Smooth muscle cell (in vitro differentiated cells): ENCODE results near the gene NSG1. TPM values are rescaled to one million over a fixed set of nuclear protein-coding genes. Genes with fewer than 3 reads are reported as not detected.

ENCODE experiments used
- DNase-seq: peaks from one replicate; lab custom pipeline; 2025; ENCODE audit not compliant: unreplicated experiment; lab: John Stamatoyannopoulos, UW
- H2AFZ ChIP-seq: fragments of 200-600 bp; sonication (generic); 2 replicates; pipeline ENCODE4 v1.6.0; 2016; ENCODE audit warnings: antibody characterized with exemption, low read depth, mild to moderate bottlenecking
- H3F3A ChIP-seq: fragments of 200-600 bp; sonication (generic); 2 replicates; pipeline ENCODE4 v1.6.0; 2017; ENCODE audit warnings: antibody characterized with exemption, low read depth
- H3K27ac ChIP-seq: fragments of 200-600 bp; sonication (generic); 2 replicates; pipeline ENCODE4 v1.5.1; 2016; ENCODE audit warnings: low read depth, mild to moderate bottlenecking
- H3K27me3 ChIP-seq: fragments of 200-600 bp; sonication (generic); 2 replicates; pipeline ENCODE4 v1.6.1; 2016; ENCODE audit warnings: low read depth, mild to moderate bottlenecking
- H3K36me3 ChIP-seq: fragments of 200-600 bp; sonication (generic); 2 replicates; pipeline ENCODE4 v1.5.1; 2016; ENCODE audit warnings: low read depth
- H3K4me1 ChIP-seq: fragments of 200-600 bp; sonication (generic); 2 replicates; pipeline ENCODE4 v1.5.1; 2016; ENCODE audit warnings: low read depth
- H3K4me2 ChIP-seq: fragments of 200-600 bp; sonication (generic); 2 replicates; pipeline ENCODE4 v1.6.0; 2016; ENCODE audit warnings: mild to moderate bottlenecking
- H3K4me3 ChIP-seq: fragments of 200-600 bp; sonication (generic); 2 replicates; pipeline ENCODE4 v1.5.1; 2016; ENCODE audit warnings: mild to moderate bottlenecking
- H3K79me2 ChIP-seq: fragments of 200-600 bp; sonication (generic); 2 replicates; pipeline ENCODE4 v1.6.0; 2016; ENCODE audit warnings: low read depth, mild to moderate bottlenecking
- H3K9ac ChIP-seq: fragments of 200-600 bp; sonication (generic); 2 replicates; pipeline ENCODE4 v1.6.0; 2016; ENCODE audit warnings: low read depth
- H3K9me3 ChIP-seq: fragments of 200-600 bp; sonication (generic); replicated peaks from 2 replicates; pipeline ENCODE4 v1.5.1; 2016; ENCODE audit warnings: low read depth
- H4K20me1 ChIP-seq: fragments of 200-600 bp; sonication (generic); 2 replicates; pipeline ENCODE4 v1.6.0; 2016; ENCODE audit warnings: low read depth
- WGBS: methylation state at CpG from one replicate; pipeline ENCODE4 v1.1.7; 2016; ENCODE audit warnings: low lambda C conversion rate; 5-methylcytosine and 5-hydroxymethylcytosine counted together
- polyA plus RNA-seq: library from polyadenylated mRNA; unstranded; fragments of >200 nt; fragmentation: Nextera tagmentation; extraction: Ambion mirVana; gene quantifications from 2 replicates; pipeline ENCODE4 v1.2.1, GENCODE V29; 2016
- total RNA-seq: library from RNA; depleted of rRNA; stranded (reverse); fragments of >200 nt; gene quantifications from 2 replicates; pipeline ENCODE4 v1.2.3, GENCODE V29; 2014
- TF ChIP-seq, protein P1 (sequence below): fragments of 200-600 bp; sonication (generic); IDR thresholded peaks from 2 replicates; pipeline ENCODE4 v1.5.1; 2017; ENCODE audit warnings: borderline replicate concordance, mild to moderate bottlenecking, antibody characterized with exemption; ENCODE audit not compliant: insufficient read depth, poor library complexity, severe bottlenecking

NSG1 gene
- total and polyA plus RNA-seq, 2 experiments from 2014 or later: 8.4 to 11.4 TPM

DNA sequence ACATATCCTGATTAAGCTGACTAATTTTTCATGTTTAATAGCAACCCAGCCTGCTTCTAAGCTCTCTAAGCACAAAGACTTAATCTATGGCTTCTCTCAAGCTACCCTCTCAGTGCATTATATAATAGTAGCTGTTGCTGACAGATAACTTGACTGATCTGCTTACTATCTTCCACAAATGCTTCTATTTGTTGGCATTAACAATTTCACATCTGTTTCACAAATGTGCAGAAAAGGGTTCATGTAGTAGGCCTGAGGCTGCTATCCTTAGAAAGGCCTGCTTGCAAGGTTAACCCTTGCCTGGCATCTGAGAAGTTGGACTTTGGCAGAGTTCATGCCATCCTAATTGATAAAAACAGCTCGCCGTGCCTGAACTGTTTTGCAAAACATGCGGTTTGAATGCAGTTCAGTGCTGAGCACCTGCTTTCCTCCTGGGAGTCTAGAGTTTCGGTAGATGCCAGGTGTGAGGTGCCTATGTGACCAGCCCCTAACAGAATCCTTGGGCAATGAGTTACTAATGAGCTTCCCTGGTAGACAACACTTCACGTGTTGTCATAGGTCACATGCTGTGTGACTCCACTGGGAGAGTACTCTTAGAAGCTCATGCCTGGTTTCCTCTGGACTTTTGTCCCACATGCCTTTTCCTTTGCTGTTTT lies 68.4 kb downstream of the NSG1 start:
- Histone ChIP-seq H3K4me1 (peaks cover 2% of the 10 kb centered on the region), H3K27ac (peak overlapping the region; percentile 53), H3K9me3 (no peaks in the 10 kb centered on the region), H2AFZ (no peak overlapping the region), H3K27me3 (no peaks in the 10 kb centered on the region), H3K4me3 (no peak overlapping the region), H3K4me2 (no peak overlapping the region), H3K36me3 (peaks cover 4% of the 10 kb centered on the region), H4K20me1 (no peaks in the 10 kb centered on the region), H3K79me2 (no peaks in the 10 kb centered on the region), H3F3A (no peaks in the 10 kb centered on the region), H3K9ac (no peak overlapping the region)
- TF ChIP-seq, protein P1, sequence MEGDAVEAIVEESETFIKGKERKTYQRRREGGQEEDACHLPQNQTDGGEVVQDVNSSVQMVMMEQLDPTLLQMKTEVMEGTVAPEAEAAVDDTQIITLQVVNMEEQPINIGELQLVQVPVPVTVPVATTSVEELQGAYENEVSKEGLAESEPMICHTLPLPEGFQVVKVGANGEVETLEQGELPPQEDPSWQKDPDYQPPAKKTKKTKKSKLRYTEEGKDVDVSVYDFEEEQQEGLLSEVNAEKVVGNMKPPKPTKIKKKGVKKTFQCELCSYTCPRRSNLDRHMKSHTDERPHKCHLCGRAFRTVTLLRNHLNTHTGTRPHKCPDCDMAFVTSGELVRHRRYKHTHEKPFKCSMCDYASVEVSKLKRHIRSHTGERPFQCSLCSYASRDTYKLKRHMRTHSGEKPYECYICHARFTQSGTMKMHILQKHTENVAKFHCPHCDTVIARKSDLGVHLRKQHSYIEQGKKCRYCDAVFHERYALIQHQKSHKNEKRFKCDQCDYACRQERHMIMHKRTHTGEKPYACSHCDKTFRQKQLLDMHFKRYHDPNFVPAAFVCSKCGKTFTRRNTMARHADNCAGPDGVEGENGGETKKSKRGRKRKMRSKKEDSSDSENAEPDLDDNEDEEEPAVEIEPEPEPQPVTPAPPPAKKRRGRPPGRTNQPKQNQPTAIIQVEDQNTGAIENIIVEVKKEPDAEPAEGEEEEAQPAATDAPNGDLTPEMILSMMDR: no peak
- WGBS: 90% methylated on average over 5 of the region's 5 CpGs
- no peak for DNase-seq

DNA sequence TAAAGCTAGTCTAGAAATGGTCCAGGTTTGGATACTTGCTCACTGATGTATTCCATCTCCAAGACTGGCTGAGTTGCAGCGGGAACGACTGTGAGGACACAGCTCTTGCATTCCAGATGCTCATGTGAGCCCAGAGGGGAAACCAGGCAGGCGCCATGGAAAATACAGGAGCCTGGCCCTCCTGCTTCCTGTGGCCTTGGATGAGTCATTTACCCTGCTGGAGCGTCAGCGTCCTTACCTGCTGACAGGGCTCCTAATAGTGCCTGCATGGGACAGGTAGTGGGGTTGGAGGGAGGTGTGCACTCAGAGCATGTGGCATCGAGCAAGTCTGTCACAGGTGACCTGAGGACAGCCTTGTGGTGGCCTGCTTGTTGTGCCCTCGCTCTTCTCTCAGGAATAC lies 69.4 kb downstream of the NSG1 start:
- Histone ChIP-seq H3K9ac (peak overlapping the region; percentile 3), H2AFZ (no peak overlapping the region), H3K36me3 (peaks cover 4% of the 10 kb centered on the region), H3F3A (no peaks in the 10 kb centered on the region), H3K4me2 (no peak overlapping the region), H3K79me2 (no peaks in the 10 kb centered on the region), H3K9me3 (no peaks in the 10 kb centered on the region), H4K20me1 (no peaks in the 10 kb centered on the region), H3K4me3 (no peak overlapping the region), H3K27ac (peak overlapping the region; percentile 85), H3K4me1 (peaks cover 2% of the 10 kb centered on the region), H3K27me3 (no peaks in the 10 kb centered on the region)
- no peak for DNase-seq
- TF ChIP-seq, protein P1: no peak
- WGBS: 69% methylated on average over 7 of the region's 7 CpGs

DNA sequence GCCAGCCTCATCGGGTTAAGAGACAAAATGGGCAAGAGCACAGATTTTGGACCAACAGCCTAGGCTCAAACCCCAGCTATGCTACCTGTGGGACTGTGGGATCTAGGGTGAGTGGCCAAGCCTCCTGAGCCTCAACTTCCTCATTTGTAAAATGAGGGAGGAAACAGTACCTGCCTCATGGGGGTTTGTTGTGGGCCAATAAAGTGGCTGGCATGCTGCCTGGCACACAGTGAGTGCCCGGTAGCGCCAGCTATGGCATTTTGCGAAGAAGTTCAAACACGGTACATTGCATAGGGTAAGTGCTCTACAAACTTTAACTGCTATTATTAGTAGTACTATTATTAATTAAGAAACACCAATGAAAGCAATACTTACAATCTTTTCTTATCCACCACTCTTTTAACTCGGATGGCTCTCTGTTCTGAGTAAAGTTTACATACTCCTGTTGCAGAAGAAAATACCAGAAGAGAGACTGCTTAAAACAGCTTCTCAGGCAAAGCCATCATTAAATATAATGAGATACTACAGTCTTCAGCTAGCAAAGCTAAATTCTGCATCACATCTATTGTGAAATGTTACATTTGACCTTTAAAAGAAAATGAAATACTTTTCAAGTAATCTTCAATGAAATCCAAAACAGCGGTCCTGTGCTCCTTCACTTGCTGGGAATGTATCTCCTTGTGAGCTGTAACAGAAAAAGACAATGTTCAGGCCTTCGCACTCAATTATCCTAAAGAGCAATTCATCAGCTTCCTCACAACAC lies 70.1 kb downstream of the NSG1 start:
- TF ChIP-seq, protein P1: no peak
- Histone ChIP-seq H3K79me2 (no peaks in the 10 kb centered on the region), H4K20me1 (no peaks in the 10 kb centered on the region), H3K36me3 (peaks cover 4% of the 10 kb centered on the region), H3K9ac (no peak overlapping the region), H3K27ac (peak overlapping the region; percentile 85), H3K4me2 (no peak overlapping the region), H3F3A (no peaks in the 10 kb centered on the region), H3K4me1 (peaks cover 2% of the 10 kb centered on the region), H3K9me3 (no peaks in the 10 kb centered on the region), H3K4me3 (no peak overlapping the region), H2AFZ (no peak overlapping the region), H3K27me3 (no peaks in the 10 kb centered on the region)
- DNase-seq: no peak
- 90% methylated on average over 8 of the region's 8 CpGs for WGBS
